Ascending aorta (tissue), 2 donors: Measurements from ENCODE around the gene IQGAP2. TPM values are rescaled to one million over a fixed set of nuclear protein-coding genes. Genes with fewer than 3 reads are reported as not detected.

Experiments used
- DNase-seq, 2 donors: peaks; one replicate each; pipeline ENCODE4 v3.0.0-alpha.2; 2019; ENCODE audit warnings: low spot score in 2 of 2
- H3K27ac ChIP-seq, 2 donors: fragments of 200-600 bp; sonication (generic); one replicate each; pipeline ENCODE4 v1.5.1; 2016 to 2017; ENCODE audit warnings: mild to moderate bottlenecking in 1 of 2
- H3K27me3 ChIP-seq: fragments of 200-600 bp; sonication (generic); one replicate; pipeline ENCODE4 v1.5.1; 2017
- H3K36me3 ChIP-seq, 2 donors: fragments of 200-600 bp; sonication (generic); one replicate each; pipeline ENCODE4 v1.5.1; 2016
- H3K4me1 ChIP-seq, 2 donors: fragments of 200-600 bp; sonication (generic); one replicate each; pipeline ENCODE4 v1.5.1; 2016 to 2017; ENCODE audit warnings: mild to moderate bottlenecking in 1 of 2
- H3K4me3 ChIP-seq, 2 donors: fragments of 200-600 bp; sonication (generic); one replicate each; pipeline ENCODE4 v1.5.1; 2016 to 2017; ENCODE audit warnings: mild to moderate bottlenecking in 1 of 2
- H3K9me3 ChIP-seq, 2 donors: fragments of 200-600 bp; sonication (generic); one replicate each; pipeline ENCODE4 v1.5.1; 2016
- intact Hi-C: fragments of 100-400 bp; cut with DNase I; formaldehyde crosslinking; loops from one replicate; pipeline ENCODE4 v1.15.1; 2023
- total RNA-seq: library from RNA; depleted of rRNA; stranded (reverse); fragments of >200 nt; gene quantifications from one replicate; pipeline ENCODE4 v1.1.0, GENCODE V29; 2016
- TF ChIP-seq, protein P1 (sequence below), 3 experiments: fragments of 200-600 bp in 2 of 3; fragments of 450-650 bp in 1 of 3; sonication (generic) in 2 of 3; IDR thresholded peaks; one replicate each; pipeline ENCODE4 v1.5.1; 2016 to 2019; ENCODE audit warnings: antibody characterized with exemption in 3 of 3, mild to moderate bottlenecking in 1 of 3, moderate library complexity in 1 of 3

The IQGAP2 gene
- total RNA-seq, 1 donor from 2014 or later, result 19.8 TPM

DNA sequence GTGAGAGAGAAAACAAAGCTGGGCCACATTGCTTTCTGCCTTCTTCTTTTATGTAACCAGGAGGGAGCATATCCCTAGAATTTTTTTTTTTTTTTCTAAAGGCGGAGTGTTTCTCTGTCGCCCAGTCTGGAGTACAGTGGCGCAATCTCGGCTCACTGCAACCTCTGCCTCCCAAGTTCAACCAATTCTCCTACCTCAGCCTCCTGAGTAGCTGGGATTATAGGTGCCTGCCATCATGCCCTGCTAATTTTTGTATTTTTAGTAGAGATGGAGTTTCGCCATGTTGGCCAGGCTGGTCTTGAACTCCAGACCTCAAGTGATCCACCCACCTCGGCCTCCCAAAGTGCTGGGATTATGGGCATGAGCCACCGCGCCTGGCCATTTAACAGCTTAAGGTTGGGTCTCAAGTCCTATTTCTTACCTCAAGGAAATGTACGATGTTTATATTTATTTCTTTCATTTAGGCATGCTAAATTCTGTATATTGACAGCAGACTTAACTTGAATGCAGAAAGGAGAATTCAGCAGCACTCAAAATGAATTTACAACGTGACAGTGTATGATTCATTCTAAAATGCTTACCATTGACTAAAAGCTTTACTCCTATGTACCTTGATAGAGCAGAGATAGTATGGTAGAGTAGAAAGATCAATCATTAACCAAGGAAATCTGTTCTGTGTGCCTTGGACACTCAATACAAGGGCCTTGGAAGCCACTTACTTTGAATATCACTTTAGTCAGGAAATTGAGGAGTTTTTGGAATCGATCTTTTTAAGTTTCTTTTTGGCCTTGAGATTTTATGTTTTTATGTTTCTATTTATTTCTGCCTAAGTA is 119.2 kb downstream of the IQGAP2 start:
- no peaks in the 10 kb centered on the region for H3K4me1 ChIP-seq
- TF ChIP-seq, protein P1, sequence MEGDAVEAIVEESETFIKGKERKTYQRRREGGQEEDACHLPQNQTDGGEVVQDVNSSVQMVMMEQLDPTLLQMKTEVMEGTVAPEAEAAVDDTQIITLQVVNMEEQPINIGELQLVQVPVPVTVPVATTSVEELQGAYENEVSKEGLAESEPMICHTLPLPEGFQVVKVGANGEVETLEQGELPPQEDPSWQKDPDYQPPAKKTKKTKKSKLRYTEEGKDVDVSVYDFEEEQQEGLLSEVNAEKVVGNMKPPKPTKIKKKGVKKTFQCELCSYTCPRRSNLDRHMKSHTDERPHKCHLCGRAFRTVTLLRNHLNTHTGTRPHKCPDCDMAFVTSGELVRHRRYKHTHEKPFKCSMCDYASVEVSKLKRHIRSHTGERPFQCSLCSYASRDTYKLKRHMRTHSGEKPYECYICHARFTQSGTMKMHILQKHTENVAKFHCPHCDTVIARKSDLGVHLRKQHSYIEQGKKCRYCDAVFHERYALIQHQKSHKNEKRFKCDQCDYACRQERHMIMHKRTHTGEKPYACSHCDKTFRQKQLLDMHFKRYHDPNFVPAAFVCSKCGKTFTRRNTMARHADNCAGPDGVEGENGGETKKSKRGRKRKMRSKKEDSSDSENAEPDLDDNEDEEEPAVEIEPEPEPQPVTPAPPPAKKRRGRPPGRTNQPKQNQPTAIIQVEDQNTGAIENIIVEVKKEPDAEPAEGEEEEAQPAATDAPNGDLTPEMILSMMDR (IDR thresholded peaks at IDR 0.05), result no peak
- H3K27ac ChIP-seq, result no peak overlapping the region
- H3K36me3 ChIP-seq, result no peaks in the 10 kb centered on the region
- H3K9me3 ChIP-seq, result no peaks in the 10 kb centered on the region
- no peak for DNase-seq
- no peaks in the 10 kb centered on the region for H3K27me3 ChIP-seq
- no peak overlapping the region for H3K4me3 ChIP-seq
- intact Hi-C loops, result no loop called here

DNA sequence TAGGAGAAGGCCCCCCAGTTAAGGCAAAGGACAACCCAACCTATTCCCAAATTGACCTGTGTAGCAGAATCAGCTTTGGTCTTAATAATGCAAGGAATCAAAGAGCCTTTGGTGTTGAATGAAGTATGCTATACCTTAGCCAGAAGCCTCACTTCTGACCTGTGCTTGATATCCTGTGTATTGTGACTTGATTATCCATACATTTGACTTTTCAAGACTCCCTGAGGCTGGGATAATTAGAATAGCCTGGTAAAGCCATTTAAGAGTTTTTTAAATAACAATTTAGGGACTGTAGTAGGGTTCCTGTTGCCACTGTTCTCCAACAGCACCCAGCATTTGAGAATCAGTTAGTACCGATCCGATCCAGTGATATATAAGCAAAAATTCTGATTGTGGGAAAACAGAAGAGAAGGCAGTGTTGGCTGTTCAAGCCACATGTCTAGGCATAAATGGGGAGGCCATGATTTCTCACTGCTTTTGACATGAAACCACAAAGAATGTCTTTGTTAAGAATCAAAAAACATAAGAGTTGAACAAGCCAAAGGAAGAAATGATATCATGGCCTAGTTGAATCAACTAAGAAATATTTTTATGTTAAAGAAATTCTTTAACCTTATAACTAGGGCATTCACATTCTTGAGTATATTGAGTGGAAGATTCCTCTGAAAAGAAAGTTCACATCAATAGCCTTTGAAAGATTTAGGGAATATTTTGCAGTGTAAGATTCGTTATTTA is 121.2 kb downstream of the IQGAP2 start:
- Histone ChIP-seq H3K27me3 (no peaks in the 10 kb centered on the region), H3K9me3 (no peaks in the 10 kb centered on the region), H3K36me3 (no peaks in the 10 kb centered on the region), H3K27ac (no peak overlapping the region), H3K4me1 (no peaks in the 10 kb centered on the region), H3K4me3 (no peak overlapping the region)
- TF ChIP-seq, protein P1 (IDR thresholded peaks at IDR 0.05), result no peak
- DNase-seq, result no peak
- intact Hi-C loops, result no loop called here

DNA sequence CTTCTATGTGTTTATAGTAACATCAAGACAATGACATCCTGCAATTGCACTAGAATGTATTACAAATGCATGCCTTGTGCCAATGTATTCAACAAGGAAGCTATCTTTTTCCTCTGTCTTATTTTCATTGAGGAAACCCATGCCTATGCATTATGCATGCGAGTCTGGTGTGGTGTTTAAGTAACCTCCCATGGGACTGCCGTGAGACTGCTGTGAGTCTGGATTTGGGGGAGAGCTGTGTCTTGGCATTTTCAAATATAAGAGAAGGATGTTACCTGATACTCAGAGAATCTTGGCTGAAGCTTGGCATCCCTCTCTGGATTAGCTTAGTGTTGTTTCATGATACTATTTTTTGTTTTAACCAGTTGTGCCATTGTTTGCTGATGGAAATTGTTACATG is 121.8 kb downstream of the IQGAP2 start:
- H3K36me3 ChIP-seq, result no peaks in the 10 kb centered on the region
- no peaks in the 10 kb centered on the region for H3K9me3 ChIP-seq
- no peak overlapping the region for H3K27ac ChIP-seq
- DNase-seq, result no peak
- no peak overlapping the region for H3K4me3 ChIP-seq
- intact Hi-C loops, result no loop called here
- TF ChIP-seq, protein P1 (IDR thresholded peaks at IDR 0.05), result no peak
- H3K4me1 ChIP-seq, result no peaks in the 10 kb centered on the region
- no peaks in the 10 kb centered on the region for H3K27me3 ChIP-seq

DNA sequence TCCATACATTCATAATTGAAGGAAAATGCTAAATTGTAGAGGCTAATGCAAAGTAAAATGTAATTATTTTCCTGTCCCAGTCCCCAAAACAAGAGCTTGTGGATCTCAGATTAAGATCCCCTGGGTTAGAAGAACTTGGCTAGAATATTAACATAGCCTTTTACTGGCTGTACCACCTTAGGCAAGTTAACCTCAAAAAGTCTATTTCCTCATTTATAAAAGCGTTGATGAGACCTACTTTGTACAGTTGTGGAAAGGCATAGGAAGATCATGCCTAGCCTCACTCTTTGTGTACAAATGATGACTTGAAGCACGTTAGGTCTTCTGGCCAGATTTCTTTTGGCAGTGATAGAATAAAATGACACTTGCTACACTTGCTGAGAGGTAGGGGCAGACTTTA is 122.9 kb downstream of the IQGAP2 start:
- TF ChIP-seq, protein P1 (IDR thresholded peaks at IDR 0.05), result no peak
- H3K4me1 ChIP-seq, result no peaks in the 10 kb centered on the region
- no peaks in the 10 kb centered on the region for H3K9me3 ChIP-seq
- H3K36me3 ChIP-seq, result no peaks in the 10 kb centered on the region
- no peaks in the 10 kb centered on the region for H3K27me3 ChIP-seq
- no peak overlapping the region for H3K4me3 ChIP-seq
- H3K27ac ChIP-seq, result no peak overlapping the region
- intact Hi-C loops, result no loop called here
- DNase-seq, result no peak

DNA sequence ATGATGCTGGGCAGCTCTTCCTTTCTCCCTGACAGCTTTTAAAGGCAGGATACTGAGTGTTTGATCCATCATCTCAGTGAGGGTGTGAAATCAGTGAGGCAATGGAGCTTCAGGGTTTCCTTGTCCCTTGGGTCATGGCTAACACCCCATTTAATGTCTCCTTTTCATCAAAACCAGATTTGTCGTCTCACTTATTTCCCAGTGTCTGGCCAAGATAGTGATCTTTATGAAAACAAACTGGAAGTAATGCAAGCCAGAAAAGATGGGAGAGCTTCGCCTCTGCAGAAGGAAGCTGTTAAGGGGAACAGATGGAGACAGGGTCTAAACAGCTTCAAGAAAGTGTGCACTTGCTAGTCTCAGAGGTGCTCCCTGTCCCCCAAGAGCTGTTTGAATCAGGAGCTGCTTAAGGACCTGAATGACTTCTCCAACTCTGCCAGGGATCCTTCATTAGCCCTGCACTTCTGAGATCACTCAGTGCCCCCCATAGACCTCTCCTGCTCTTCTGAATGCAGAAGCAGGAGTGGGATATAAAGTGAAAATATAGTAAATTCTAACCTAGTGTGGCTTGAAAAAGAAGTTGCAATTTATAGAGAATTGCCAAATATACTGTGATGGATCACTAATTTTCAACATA is 124.0 kb downstream of the IQGAP2 start:
- DNase-seq, result no peak
- Histone ChIP-seq H3K27me3 (no peaks in the 10 kb centered on the region), H3K36me3 (no peaks in the 10 kb centered on the region), H3K4me1 (no peaks in the 10 kb centered on the region), H3K4me3 (no peak overlapping the region), H3K9me3 (no peaks in the 10 kb centered on the region), H3K27ac (no peak overlapping the region)
- intact Hi-C loops, result no loop called here
- TF ChIP-seq, protein P1 (IDR thresholded peaks at IDR 0.05), result no peak
